Liver (tissue), 3 donors: ENCODE data around the gene AFTPH.
A peak's percentile ranks its signal among the peaks of the same experiment; 100 is the strongest.

Experiments used
- ATF3 ChIP-seq: IDR thresholded peaks from 2 replicates; pipeline ENCODE4 v1.6.1; 2016; ENCODE audit warnings: antibody characterized with exemption
- EGR1 ChIP-seq, 2 donors: IDR thresholded peaks; 2 replicates each; pipeline ENCODE4 v1.6.1; 2016 to 2018; ENCODE audit warnings: antibody characterized with exemption in 2 of 2, low read depth in 2 of 2
- GABPA ChIP-seq, 2 donors: IDR thresholded peaks in 1 of 2; conservative IDR thresholded peaks in 1 of 2; 2 replicates each; pipeline ENCODE4 v1.6.1; 2016; ENCODE audit warnings: antibody characterized with exemption in 2 of 2, mild to moderate bottlenecking in 1 of 2, moderate library complexity in 1 of 2
- HNF4G ChIP-seq: IDR thresholded peaks from 2 replicates; pipeline ENCODE4 v1.6.1; 2016; ENCODE audit warnings: antibody characterized with exemption
- JUND ChIP-seq, 2 donors: IDR thresholded peaks; 2 replicates each; pipeline ENCODE4 v1.6.1; 2016; ENCODE audit warnings: antibody characterized with exemption in 2 of 2
- RAD21 ChIP-seq, 2 donors: IDR thresholded peaks; 2 replicates each; pipeline ENCODE4 v1.6.1; 2016; ENCODE audit warnings: antibody characterized with exemption in 2 of 2, mild to moderate bottlenecking in 2 of 2
- RXRA ChIP-seq, 2 donors: IDR thresholded peaks; 2 replicates each; pipeline ENCODE4 v1.6.1; 2017 to 2018; ENCODE audit warnings: antibody characterized with exemption in 2 of 2, mild to moderate bottlenecking in 1 of 2
- SP1 ChIP-seq: IDR thresholded peaks from 2 replicates; pipeline ENCODE4 v1.6.1; 2018; ENCODE audit warnings: antibody characterized with exemption, mild to moderate bottlenecking
- TAF1 ChIP-seq: conservative IDR thresholded peaks from 2 replicates; pipeline ENCODE4 v1.6.1; 2016; ENCODE audit warnings: antibody characterized with exemption, mild to moderate bottlenecking
- YY1 ChIP-seq: IDR thresholded peaks from 2 replicates; pipeline ENCODE4 v1.6.1; 2016; ENCODE audit warnings: antibody characterized with exemption, mild to moderate bottlenecking
- ZBTB33 ChIP-seq: IDR thresholded peaks from 2 replicates; pipeline ENCODE4 v1.6.1; 2016; ENCODE audit warnings: antibody characterized with exemption
- TF ChIP-seq, protein P1 (sequence below): fragments of 150-350 bp; IDR thresholded peaks from 2 replicates; pipeline ENCODE4 v1.5.1; 2017; ENCODE audit warnings: improper control_type of control experiment, low read depth, low read length; ENCODE audit not compliant: missing input control
- TF ChIP-seq, protein P2 (sequence below): IDR thresholded peaks from 2 replicates; pipeline ENCODE4 v1.6.1; 2016; ENCODE audit warnings: antibody characterized with exemption
- TF ChIP-seq, protein P3 (sequence below): IDR thresholded peaks from 2 replicates; pipeline ENCODE4 v1.6.1; 2016; ENCODE audit warnings: antibody characterized with exemption, mild to moderate bottlenecking
- donor health status: healthy.
- donor health status: healthy.

GRCh38 chr2:64548761-64549160 lies 24.6 kb downstream of the AFTPH start:
- TF ChIP-seq, protein P1, sequence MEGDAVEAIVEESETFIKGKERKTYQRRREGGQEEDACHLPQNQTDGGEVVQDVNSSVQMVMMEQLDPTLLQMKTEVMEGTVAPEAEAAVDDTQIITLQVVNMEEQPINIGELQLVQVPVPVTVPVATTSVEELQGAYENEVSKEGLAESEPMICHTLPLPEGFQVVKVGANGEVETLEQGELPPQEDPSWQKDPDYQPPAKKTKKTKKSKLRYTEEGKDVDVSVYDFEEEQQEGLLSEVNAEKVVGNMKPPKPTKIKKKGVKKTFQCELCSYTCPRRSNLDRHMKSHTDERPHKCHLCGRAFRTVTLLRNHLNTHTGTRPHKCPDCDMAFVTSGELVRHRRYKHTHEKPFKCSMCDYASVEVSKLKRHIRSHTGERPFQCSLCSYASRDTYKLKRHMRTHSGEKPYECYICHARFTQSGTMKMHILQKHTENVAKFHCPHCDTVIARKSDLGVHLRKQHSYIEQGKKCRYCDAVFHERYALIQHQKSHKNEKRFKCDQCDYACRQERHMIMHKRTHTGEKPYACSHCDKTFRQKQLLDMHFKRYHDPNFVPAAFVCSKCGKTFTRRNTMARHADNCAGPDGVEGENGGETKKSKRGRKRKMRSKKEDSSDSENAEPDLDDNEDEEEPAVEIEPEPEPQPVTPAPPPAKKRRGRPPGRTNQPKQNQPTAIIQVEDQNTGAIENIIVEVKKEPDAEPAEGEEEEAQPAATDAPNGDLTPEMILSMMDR = no peak
- no peak for TF ChIP-seq RAD21 (IDR thresholded peaks at IDR 0.05)
- TF ChIP-seq, protein P2, sequence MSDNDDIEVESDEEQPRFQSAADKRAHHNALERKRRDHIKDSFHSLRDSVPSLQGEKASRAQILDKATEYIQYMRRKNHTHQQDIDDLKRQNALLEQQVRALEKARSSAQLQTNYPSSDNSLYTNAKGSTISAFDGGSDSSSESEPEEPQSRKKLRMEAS = no peak
- TF ChIP-seq YY1 = no peak
- TF ChIP-seq GABPA (IDR thresholded peaks at IDR 0.05 in 1 of 2, conservative IDR thresholded peaks at IDR 0.05 in 1 of 2) = no peak
- TF ChIP-seq RXRA (IDR thresholded peaks at IDR 0.05) = peak in 1 of 2 donors; percentile 23
- no peak for TF ChIP-seq ZBTB33
- TF ChIP-seq SP1 = no peak
- TF ChIP-seq EGR1 (IDR thresholded peaks at IDR 0.05; ENCODE audit: low read depth in 2 of 2) = no peak
- TF ChIP-seq, protein P3, sequence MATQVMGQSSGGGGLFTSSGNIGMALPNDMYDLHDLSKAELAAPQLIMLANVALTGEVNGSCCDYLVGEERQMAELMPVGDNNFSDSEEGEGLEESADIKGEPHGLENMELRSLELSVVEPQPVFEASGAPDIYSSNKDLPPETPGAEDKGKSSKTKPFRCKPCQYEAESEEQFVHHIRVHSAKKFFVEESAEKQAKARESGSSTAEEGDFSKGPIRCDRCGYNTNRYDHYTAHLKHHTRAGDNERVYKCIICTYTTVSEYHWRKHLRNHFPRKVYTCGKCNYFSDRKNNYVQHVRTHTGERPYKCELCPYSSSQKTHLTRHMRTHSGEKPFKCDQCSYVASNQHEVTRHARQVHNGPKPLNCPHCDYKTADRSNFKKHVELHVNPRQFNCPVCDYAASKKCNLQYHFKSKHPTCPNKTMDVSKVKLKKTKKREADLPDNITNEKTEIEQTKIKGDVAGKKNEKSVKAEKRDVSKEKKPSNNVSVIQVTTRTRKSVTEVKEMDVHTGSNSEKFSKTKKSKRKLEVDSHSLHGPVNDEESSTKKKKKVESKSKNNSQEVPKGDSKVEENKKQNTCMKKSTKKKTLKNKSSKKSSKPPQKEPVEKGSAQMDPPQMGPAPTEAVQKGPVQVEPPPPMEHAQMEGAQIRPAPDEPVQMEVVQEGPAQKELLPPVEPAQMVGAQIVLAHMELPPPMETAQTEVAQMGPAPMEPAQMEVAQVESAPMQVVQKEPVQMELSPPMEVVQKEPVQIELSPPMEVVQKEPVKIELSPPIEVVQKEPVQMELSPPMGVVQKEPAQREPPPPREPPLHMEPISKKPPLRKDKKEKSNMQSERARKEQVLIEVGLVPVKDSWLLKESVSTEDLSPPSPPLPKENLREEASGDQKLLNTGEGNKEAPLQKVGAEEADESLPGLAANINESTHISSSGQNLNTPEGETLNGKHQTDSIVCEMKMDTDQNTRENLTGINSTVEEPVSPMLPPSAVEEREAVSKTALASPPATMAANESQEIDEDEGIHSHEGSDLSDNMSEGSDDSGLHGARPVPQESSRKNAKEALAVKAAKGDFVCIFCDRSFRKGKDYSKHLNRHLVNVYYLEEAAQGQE = no peak
- no peak for TF ChIP-seq HNF4G
- TF ChIP-seq TAF1 = no peak
- no peak for TF ChIP-seq ATF3
- TF ChIP-seq JUND (IDR thresholded peaks at IDR 0.05) = no peak
